ENCODE measurements around the gene PSTPIP1.

The PSTPIP1 gene

GRCh38 chr15:77019521-77020331, 24.8 kb downstream of the PSTPIP1 start:
- no peak for DNase-seq (ENCODE audit: low read depth)

GRCh38 chr15:77020348-77021087, 25.6 kb downstream of the PSTPIP1 start:
- DNase-seq (ENCODE audit: low read depth) = no peak

DNA sequence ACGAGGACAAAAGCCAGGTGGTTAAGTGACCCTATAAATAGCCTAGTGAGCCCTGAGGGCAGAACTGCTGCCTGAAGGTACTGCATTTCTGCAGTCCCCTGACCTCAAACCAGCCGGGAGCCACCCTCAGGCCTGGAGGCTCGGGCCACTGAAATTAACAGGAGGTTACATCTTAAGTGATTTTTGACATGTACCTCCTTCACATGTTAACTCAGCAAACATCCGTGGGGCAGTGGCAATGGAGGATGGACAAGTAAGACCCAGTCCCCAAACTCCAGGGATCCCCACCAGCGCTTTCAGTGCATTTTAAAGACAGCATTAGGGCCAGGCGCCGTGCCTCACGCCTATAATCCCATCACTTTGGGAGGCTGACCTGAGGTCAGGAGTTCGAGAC, 26.2 kb downstream of the PSTPIP1 start:
- DNase-seq (ENCODE audit: low read depth) = no peak

DNA sequence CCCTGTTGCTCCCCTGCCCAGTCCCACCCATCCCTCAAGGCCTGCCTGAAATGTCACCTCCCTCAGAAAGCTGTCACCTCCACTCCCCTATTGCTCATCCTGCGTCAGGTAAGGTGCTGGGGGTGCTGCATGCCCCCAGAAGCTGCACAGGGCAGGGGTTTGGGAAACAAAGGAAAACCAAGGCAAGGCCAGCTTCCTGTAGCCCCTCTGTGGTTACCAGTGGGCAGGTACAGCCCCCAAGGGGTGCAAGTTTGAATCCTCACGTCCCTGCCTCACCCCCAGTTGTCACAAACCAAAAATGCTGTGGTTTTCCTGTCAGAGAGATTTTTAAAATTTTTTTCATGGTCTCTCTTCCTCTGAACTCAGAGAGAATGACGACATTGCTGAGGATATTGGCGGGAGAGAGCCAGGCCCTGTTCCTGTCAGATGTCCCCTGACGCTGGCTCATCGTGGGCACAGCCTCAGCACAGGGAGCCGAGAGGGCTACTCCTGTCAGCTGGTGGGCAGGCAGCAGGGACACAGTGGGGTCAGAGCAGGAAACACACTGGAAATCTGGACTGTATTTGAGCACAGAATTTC, 27.0 kb downstream of the PSTPIP1 start:
- DNase-seq (ENCODE audit: low read depth) = peak; percentile 28

GRCh38 chr15:77022646-77023575, 28.0 kb downstream of the PSTPIP1 start:
- DNase-seq (ENCODE audit: low read depth) = no peak

DNA sequence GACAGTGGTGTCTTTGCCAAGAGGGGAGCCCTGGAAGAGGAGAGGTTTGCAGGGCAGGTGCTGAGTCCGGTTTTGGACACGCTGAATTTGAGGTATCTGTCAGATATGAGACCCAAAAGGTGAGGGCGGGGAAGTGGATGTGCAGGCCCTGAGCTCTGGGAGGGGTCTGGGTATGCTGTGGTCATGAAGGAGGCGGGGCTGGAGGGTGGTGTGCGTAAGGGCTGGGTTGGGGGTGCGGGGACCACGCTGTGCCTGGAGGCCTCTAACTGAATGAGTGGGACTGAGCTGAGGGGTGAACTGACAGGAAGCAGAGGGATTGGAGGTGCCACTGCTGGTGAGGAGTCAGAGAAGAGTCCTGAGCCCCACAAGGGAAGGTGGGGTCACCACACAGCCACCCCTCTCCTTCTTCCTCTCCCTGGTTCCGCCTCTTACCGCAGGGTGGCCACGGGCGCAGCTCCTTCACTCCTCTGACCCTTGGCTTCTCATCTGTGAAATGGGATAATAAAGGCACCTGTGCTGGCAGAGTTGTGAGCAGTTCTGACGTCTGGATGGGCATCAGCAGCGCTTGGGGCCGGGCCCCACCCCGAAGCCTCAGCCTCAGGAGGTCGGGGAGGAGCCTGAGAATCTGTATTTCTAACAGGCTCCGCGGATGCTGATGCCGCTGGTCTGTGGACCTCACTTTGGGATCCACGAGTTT, 28.8 kb downstream of the PSTPIP1 start:
- DNase-seq (ENCODE audit: low read depth) = no peak

DNA sequence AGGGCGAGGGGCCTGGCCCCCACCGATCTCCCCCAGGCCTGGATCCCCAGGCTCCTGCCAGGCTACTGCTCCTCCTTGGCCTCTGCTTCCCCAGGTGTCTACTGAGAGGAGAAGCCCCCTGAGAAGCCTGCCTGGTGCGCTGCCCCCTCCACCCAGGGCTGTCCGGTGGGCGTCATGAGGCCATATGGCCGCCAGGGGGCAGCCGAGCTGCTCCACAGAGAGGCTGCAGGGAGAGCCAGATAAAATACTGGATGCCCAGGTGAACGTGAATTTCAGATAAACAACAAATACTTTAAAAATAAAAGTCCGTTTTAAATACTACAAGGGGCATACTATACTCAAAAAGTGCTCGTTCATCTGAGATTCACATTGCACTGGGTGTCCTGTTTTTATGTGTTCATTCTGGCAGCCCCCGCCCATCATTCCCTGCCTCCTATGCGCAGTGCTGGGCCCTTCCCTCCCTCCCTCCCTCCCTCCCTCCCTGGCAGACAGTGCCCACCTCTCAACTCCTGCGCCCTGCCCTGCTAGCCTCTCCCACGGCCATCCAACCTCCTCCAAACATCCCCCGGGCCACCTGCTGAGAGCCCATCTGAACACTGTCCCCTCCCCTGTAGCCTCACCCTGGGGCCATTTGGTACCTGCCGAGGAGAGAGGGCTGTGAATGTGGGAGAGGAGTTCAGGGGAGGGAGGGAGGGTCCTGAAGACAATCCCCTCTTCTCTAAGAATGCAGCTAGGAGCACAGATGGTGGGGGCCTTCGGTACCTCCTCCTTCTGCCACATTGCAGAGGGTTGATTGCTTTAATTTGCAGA, 29.6 kb downstream of the PSTPIP1 start:
- DNase-seq (ENCODE audit: low read depth) = peak; percentile 43

- no peak for DNase-seq (ENCODE audit: low read depth)
Observed at GRCh38 chr15:77025083-77025901, 30.4 kb downstream of the PSTPIP1 start.

DNA sequence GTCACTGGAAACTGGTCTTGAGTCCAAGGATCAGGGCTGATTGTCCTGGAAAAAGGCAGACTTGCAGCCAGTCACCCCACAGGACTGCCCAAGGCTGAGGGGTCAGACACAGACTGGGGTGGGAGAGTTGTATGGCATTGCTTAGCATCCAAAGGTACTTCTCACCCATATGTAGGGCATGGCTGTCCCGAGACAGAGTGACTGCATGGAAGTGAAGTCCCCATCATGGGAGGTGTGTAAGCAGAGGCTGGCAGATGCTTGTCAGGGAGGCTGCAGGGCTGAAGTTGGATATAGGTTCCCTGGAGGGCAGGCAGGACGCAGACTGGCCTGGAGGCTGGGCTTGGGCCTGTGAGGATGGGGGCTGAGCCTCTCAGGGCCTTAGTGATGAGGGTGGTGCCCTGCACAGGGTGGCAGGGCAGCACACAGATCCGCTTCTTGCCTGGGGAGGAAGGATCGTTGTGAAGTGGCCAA, 31.1 kb downstream of the PSTPIP1 start:
- no peak for DNase-seq (ENCODE audit: low read depth)

DNA sequence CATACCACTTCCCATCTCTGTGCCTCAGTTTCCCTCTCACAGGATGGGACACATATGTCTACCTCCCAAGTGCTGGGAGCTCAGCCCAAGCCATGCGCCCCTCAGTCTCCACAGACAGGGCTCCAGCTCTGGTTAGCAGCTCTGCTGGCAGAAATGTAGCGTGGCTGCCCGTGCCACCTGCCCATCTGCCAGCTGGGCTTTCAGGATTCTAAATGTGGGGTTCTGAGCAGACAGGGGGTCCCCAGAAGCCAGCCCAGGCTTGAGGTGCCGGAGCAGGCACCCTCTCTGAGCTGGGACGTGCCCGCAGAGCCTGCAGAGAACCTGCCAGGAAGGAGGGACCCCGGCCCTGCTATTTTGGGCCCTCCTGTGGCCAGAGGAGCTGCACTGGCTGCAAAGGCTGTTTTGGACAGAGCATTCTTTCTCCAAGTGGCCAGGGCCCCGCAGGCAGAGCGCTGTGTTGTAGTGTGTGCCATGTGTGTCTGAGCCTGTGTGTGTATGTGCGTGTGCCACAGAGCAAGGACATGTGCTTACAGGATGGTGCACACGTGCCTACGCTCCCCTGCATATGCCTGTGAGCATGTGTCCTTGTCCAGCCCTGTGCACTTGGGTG, 31.7 kb downstream of the PSTPIP1 start:
- no peak for DNase-seq (ENCODE audit: low read depth)

DNA sequence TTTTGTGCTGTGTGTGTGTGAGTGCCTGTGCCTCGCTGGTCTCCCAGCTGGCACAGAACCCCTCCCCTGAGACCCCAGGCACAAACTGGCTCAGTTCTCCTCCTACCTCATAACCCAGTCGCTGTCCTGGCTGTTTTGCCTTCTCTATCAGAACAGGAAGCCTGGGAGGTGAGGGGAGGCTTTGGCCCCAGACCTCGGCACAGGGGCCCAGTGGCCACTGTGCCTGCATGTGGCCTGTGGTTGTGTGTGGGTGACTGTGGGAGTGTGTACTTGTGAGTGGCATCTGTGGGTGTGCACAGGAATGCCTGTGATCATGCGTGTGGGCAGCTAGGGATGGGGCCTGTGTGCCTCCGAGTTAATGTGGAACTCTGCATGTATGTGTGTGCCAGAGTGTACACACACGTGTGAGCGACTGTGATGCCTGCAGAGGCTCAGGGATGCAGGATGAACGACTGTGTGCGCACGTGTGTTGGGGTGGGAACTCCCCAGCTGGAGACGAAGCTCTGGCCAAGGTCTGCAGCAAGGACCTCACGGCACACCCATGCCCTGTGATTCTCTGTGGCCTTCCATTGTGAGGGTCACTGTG, 32.3 kb downstream of the PSTPIP1 start:
- no peak for DNase-seq (ENCODE audit: low read depth)

DNA sequence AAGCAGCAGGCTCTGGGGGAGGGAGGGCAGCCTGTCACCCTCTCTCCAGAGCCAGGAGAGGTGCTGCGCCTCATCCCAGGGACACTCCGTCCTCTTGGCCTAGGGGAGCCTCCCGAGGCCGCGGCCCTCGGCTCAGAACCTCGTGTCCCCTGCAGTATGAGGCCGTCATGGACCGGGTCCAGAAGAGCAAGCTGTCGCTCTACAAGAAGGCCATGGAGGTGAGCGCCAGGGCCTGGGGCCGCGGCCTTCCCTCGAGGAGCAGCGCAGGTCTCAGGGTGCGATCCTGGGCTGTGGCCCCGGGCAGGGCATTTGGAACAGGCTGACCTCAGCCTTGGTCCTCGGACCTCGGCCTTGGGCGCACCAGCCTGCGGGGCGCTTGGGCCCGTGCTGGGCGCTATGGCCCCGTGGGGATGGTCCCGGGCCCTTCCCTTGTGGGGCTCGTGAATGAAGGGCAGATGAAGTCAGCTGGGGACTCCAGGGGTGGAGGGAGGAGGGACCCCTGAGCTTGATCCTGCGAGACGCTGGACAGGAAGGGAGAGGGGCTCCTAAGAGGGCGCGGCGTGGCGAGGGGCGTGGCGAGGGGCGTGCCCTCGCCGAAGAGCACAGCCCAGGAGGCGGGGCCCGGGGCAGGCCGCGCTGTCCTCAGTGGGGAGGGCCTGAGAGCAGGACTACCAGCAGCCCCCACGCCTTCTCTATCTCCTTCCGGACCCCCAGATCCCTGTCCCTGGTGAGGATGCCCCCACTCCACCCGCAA, 32.9 kb downstream of the PSTPIP1 start:
- DNase-seq (ENCODE audit: low read depth) = no peak

- no peak for DNase-seq (ENCODE audit: low read depth)
Observed at GRCh38 chr15:77028451-77029165, 33.7 kb downstream of the PSTPIP1 start.

- no peak for DNase-seq (ENCODE audit: low read depth)
Observed at GRCh38 chr15:77029166-77030047, 34.5 kb downstream of the PSTPIP1 start.

- DNase-seq (ENCODE audit: low read depth) = no peak
Observed at GRCh38 chr15:77030048-77030927, 35.4 kb downstream of the PSTPIP1 start.

Data from activated T-helper 1 cell treated with Interleukin-2 at 50 U/mL for 16 hours (primary cell).